Erythroblast (primary cell): Measurements from ENCODE around the gene EIF4E.

ENCODE experiments used
- GATA1 ChIP-seq: IDR thresholded peaks from 2 replicates; pipeline ENCODE4 v1.6.1; 2011; ENCODE audit warnings: low read depth, mild to moderate bottlenecking, control low read depth, low read length, moderate library complexity
- POLR2A ChIP-seq: IDR thresholded peaks from 2 replicates; pipeline ENCODE4 v1.6.1; 2011; ENCODE audit warnings: mild to moderate bottlenecking, low read length

- TF ChIP-seq POLR2A (no peak), GATA1 (no peak)
Measured at GRCh38 chr4:98887145-98887544, 41.8 kb downstream of the EIF4E start.
